GM21526 (cell line): ENCODE data around the gene KIF9.
A peak's percentile ranks its signal among the peaks of the same experiment; 100 is the strongest.
"Not testable (repeated sequence)": the region's sequence is repeated elsewhere in the genome, so short reads cannot be mapped to it uniquely, and the experiment has no call there.

ENCODE experiments used
- ATAC-seq: cut with Tn5 transposase; IDR thresholded peaks from one replicate; pipeline ENCODE4 v1.9.1; 2021; ENCODE audit warnings: moderate library complexity; ENCODE audit not compliant: unreplicated experiment, low FRiP score

KIF9 gene, protein sequence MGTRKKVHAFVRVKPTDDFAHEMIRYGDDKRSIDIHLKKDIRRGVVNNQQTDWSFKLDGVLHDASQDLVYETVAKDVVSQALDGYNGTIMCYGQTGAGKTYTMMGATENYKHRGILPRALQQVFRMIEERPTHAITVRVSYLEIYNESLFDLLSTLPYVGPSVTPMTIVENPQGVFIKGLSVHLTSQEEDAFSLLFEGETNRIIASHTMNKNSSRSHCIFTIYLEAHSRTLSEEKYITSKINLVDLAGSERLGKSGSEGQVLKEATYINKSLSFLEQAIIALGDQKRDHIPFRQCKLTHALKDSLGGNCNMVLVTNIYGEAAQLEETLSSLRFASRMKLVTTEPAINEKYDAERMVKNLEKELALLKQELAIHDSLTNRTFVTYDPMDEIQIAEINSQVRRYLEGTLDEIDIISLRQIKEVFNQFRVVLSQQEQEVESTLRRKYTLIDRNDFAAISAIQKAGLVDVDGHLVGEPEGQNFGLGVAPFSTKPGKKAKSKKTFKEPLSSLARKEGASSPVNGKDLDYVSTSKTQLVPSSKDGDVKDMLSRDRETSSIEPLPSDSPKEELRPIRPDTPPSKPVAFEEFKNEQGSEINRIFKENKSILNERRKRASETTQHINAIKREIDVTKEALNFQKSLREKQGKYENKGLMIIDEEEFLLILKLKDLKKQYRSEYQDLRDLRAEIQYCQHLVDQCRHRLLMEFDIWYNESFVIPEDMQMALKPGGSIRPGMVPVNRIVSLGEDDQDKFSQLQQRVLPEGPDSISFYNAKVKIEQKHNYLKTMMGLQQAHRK

DNA sequence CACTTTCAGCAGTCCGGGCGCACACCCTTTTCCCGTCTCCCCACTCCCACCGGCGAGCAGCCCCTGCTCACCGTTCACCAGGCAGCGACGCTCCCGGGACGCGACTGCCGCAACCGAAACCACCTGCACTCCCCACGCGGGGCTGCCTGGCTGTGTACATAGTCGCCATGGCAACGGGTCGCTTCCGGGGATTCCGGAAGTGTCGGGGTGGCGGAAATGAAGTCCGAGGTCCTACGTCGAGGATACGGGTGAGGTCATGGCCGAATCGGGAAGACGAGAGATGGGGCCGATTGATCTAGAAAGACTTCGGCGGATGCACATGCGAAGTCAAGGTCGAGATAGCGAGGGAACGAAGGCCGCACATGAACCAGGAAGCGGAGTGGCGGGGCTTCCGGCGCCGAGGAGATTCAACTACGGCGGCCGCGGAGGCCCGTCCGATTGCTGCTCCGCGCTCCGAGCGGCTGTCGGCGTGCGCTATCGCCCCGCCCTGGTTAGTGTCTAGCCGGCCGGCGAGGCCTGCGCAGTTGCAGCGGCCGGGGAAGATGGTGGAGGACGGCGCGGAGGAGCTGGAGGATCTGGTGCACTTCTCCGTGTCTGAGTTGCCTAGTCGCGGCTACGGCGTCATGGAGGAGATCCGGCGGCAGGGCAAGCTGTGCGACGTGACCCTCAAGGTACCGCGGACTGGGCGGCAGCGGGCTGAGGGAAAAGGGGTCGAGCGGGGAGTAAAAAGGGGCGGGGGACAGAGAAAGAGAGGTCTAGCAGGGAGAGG lies at the start of gene KIF9, which contains the start of gene KLHL18:
Gene KIF9, minus strand, starts transcription at position 376 of the 769 bp plus-strand sequence. CDS start 5,425 bp downstream, outside the sequence.
Gene KLHL18, plus strand, starts transcription at position 521 of the 769 bp plus-strand sequence. Its CDS starts 22 bp downstream, at position 543.
- ATAC-seq = peak; percentile 78

DNA sequence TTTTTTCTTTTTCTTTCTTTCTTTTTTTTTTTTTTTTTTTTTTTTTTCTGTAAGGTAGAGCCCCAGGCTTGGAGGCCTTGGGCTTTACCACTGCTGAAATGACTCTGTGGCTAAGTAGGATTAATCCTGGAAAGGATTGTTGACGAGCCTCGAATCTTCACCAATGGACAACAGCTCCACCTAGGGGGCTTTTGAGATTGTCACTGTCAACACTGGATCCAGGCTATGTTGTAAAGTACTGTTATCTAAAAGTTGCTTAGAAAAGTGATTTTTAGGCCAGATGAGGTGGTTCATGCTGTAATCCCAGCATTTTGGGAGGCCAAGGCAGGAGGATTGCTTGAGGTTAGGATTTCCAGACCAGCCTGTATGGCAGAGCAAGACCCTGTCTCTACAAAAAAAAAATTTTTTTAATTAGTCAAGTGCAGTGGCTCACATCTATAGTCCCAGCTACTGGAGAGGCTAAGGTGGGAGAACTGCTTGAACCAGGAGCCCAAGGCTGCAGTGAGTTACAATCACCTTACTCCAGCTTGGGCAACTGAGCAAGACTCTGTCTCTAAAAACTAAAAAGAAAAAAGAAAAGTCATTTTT lies 41.8 kb upstream of the KIF9 start:
- ATAC-seq = no peak

DNA sequence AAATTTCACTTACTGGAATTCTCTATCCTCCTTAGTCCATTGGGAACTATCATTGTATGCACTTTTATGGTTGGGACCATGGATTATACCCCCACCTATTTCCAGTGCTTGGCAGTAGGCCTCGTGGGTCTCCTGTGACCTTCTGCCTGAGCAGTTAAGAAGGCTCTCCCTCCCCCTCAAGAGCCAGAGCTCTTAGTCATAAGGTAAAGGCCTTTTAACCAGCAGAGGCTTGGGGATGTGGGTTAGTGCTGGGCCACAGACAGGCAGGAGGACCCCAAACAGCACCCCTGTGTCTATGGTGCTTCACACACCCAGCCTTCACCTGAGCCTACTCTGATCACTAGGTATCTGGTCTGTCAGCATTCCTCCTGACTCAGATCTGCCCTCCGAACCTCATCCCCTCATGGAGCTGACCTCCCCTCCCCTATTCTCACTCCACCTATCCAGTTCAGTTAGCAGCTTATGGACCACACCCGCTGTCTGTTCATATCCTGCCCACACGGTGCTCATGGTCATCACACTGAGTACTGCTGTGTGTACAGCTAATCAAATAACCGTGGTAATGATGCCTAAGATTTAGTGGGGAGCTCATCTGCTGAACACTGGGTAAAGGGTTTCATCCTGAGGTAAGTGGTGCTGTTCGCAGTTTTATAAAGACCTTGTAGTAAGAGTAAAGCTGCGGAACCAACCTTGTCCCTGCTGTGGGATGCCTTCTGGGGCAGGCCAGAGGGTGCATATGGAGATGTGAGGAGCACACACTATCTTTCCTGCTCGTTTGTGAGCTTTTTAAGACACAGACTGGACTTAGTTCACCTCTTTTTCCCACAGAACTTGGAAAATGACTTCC lies 41.1 kb upstream of the KIF9 start:
- no peak for ATAC-seq

DNA sequence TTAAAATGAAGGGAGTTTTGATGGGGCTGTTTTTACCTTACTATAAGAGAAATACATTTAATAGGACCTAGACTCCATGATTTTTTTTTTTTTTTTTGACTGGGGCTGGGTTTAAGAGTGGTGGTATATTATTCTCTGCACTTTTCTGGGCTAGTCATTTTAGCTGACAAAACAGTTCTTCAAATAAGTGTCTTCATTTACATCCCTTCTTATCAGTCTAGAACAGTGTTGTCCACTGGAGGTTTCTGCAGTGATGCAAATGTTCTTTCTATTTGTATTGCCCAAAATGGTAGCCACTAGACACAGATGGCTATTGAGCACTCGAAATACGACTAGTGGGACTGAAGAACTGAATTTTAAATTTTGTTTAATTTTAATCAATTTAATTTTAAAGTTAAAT lies 37.4 kb upstream of the KIF9 start:
- ATAC-seq = no peak

DNA sequence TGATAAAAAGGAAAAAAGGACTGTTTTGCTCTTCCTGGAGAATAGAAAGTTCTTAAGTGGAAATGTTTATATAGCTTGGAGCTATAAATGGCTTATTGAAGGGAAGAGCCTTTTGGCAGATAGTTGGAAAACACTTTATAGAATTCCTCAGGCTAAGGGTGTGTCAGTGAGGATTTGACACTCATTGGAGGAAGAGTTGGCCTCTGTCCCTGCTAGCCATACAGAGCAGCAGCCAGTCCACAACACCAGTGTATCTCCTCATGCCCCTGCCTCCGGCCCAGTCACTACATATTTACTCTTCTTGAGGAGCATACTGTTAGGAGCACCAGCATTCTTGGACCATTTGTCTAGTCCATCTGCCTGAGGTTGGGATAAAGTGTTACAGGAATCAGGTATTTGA lies 36.3 kb upstream of the KIF9 start:
- ATAC-seq = no peak

DNA sequence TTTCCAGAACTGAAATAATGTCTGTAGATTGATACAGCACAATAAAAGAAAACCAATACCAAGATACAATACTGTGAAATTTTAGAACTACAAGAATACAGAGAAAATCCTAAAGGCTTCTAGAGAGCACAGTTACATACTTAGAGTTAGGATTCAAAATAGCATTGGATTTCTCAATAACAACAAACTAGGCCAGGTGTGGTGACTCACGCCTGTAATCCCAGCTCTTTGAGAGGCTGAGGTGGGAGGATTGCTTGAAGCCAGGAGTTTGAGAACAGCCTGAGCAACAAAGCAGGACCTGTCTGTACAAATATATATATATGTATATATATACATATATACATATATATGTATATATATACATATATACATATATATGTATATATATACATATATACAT lies 33.6 kb upstream of the KIF9 start:
- not testable (repeated sequence) for ATAC-seq

DNA sequence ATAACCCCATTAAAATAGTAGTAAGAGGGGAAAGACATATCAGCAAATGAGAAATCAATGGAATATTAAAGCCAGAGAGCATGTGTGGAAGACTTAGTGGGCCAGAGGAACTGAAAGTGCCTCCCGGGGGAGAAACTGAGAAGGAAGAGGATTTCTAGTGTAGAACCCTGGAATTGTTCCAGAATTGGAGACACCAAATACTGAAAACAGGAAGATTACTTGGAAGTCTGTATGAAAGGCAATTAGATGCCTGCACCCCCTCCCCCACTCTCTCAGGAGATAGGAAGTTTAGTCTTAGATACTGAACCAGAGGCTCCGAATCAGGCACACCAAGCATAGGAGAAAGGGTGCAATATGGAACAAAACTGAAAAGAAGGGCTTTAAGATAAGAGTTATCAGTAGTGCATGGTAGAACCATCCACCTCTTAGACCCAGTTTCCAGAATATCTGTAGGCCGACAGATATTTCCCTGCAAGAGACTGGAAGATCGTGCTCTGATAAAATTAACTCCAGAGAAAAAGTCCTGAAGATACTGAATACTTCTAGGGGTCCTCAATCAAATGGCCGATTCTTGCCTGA lies 32.6 kb upstream of the KIF9 start:
- ATAC-seq = no peak

DNA sequence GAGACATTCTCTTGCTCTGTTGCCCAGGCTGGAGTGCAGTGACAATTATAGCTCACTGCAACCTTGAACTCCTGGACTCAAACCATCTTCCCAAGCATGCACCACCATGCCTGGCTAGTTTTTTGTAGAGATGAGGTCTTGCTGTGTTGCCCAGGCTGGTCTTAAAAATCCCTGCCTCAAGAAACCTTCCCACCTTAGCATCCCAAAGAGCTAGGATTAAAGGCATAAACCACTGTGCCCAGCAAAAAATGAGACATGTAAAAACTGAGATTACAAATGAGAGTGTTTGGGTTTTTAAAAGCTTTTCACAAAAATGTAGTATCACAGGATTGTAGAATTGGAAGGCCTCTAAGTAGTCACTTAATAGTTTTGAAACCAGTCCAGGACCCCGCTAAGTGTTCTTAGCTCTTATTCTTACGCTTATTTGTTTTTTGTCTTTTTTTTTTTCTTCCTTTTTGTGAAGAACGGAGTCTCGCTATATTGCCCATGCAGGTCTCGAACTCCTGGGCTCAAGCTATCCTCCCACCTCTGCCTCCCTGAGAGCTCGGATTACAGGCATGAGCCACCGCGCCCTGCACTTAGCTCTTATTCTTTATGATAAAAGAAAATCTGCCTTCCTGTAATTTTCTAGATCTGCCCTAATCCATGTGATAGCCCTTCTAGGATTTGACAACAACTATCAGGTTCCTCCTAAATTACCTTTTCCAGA lies 31.6 kb upstream of the KIF9 start:
- no peak for ATAC-seq

DNA sequence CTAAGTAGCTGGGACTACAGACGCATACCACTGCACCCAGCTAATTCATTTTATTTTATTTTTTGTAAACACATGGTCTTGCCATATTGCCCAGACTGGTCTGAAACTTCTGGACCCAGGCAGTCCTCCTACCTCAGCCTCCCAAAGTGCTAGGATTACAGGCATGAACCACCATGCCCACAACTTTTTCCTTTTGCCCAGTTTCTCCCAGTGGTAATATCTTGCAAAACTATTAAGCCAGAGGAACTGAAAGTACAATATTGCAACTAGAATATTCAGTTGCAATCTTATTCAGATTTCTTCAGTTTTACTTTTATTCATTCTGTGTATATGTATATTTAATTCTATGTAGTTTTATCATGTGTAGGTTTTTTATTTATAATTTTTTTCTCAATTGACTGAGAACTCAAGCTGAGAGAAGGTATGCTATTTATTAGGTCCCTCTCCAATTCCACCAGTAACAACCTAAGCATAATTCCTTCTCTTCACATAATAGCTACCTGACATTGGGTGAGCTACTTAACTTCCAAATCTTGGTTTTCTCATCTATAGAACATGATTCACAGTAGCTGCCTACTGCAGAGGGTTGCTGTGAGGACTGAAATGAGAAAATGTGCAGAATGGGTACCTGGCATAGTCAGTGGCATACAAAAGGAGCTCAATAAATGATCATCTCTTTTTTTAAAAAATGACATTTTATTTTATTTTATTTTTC lies 30.9 kb upstream of the KIF9 start:
- no peak for ATAC-seq

DNA sequence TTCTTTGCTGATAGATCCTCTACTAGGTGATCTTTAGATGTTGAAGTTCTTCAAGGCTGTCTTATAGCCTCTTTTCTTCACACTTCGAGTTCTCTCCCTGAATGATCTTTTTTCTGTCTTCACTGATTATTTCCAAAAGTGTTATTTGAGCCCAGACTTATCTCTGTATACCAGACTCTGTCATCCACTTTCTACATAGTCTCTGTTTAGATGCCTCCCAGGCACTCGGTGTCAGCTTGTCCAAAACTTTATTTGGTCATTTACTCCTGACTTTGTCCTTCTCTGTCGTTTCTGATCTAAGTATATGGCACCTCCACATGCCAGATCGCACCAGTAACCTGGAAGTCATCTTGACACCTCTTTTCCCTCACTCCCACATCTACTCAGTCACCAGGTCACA lies 27.8 kb upstream of the KIF9 start:
- no peak for ATAC-seq

DNA sequence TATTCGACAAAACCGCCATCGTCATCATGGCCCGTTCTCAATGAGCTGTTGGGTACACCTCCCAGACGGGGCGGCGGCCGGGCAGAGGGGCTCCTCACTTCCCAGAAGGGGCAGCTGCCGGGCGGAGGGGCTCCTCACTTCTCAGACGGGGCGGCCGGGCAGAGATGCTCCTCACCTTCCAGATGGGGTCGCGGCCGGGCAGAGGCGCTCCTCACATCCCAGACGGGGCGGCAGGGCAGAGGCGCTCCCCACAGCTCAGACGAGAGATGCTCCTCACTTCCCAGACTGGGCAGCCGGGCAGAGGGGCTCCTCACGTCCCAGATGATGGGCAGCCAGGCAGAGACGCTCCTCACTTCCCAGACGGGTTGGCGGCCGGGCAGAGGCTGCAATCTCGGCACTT lies 26.6 kb upstream of the KIF9 start:
- ATAC-seq = not testable (repeated sequence)

DNA sequence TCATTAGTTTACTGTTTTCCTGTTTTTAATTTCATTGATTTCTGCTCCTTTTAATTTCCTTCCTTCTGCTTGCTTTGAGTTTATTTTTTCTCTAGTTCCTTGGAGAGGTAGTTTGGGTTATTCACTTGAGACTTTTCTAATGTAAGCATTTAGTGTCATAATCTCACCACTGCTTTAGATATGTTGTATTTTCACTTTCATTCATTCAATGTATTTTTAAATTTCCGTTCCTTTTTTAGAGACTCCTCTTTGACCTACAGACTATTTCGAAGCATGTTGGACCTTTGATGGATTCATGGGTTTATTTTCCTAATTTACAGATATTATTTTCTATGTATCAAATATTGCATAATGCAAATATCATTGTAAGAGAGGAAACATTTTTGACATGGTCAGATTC lies 23.4 kb upstream of the KIF9 start:
- no peak for ATAC-seq

DNA sequence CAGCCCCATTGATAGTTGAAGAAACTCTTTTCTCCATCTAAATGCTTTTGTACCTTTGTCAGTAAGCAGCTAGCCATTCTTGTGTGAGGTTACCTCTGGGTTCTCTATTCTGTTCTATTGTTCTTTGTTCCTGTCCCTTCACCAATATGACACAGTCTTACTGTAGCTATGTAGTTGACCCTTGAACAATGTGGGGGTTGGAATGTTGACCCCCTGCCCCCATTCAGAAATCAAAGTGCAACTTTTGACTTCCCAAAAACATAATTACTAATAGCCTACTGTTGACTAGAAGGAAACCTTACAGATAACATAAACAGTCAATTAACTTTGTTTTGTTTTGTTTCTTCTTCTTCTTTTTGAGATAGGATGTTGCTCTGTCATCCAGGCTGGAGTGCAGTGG lies 18.9 kb upstream of the KIF9 start:
- ATAC-seq = no peak

DNA sequence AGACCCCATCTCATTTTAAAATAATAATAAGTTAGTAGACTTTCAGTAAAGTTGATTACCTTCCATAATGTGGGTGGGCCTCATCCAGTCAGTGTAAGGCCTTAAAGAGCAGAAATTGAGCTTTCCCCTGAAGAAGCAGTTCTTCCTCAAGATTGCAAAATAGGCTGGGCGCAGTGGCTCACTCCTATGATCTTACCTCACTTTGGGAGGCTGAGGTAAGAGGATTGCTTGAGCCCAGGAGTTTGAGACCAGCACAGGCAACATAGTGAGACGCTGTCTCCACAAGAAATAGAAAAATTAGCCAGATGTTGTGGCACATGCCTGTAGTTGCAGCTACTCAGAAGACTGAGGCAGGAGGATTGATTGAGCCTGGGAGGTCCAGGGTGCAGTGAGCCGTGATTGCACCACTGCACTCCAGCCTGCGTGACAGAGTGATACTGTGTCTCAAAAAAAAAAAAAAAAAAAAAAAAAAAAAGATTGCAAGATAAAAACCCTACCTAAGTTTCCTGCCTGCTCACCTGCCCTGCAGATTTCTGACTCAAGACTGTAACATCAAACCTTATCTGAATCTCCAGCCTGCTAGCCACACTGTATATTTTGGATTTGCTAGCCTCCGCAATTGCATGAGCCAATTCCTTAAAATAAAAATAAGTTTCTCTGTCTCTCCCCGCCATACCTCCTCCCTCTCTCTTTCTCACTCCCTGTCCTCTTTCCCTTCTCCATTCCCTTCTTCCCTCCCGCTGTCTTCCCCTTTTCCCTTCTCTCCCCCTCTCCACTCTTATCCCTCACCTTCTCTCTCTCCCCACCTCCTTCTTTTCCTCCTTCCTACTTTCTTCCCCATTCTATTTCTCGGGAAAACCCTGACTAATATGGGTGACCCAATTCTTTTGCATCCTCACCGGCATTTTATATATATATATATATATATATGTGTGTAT lies 17.1 kb upstream of the KIF9 start:
- ATAC-seq = no peak

DNA sequence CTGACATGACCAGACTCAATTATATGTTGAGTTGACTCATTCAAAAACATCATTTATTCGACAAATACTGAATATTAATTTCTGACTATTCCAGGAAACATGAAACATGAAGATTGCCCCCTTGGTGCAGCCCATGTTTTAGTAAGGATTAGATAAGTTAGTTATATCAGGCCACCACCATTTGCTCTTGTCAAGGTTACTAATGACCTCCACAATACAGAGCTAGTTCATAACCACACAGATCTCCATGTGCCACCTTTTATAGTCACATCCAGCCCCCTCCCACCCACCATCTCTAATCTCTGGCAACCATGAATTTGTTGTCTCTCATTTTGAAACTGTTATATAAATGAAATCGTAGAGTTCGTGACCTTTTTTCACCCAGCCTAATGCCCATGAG lies 15.8 kb upstream of the KIF9 start:
- no peak for ATAC-seq

DNA sequence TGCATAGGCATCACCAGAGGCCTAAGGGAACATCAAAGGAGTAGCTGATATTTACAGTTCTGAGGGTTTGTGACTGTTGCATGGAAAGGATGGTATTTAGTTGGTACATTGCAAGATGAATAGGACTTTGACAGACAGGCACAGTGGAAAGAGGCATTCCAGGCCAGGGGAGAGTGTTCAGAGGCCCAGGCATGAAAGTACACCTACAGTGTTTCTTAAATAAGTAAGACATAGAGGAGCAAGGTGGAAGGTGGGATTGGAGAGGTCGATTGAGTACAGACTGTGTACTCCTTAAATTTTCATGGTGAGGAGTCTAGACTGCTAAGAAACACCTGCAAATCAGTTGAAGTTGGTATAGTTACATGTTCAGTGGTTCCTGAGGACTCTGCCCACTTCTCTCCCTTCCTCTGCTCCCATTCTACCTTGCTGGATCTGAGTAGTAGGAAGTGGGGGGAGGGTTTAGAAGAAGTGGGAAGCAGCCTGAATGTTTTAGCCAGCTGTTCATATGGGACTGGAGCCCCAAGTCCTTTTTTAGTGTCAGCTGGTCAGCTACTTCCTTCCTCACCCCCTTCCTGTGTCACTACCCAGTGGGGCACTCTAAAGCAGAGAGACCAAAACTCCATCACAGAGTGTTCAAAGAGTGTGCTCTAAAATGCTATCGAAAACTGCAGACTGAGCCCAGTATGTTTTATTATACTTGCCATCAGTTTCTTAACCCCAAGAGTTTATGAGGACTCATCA lies 14.1 kb upstream of the KIF9 start:
- no peak for ATAC-seq
